A549 (cell line): Measurements from ENCODE around the gene ADGRA3.

Experiments
- JUN ChIP-seq, 2 experiments: fragments of >200 bp; sonication (Bioruptor Twin); formaldehyde crosslinking; IDR thresholded peaks; 2 replicates in 1 of 2; 3 replicates in 1 of 2; pipeline ENCODE4 v1.6.1; 2016 to 2017
- KDM5A ChIP-seq: fragments of 200-600 bp; sonication (generic); IDR thresholded peaks from 2 replicates; pipeline ENCODE4 v1.6.1; 2016; ENCODE audit warnings: antibody characterized with exemption, mild to moderate bottlenecking
- POLR2A ChIP-seq: IDR thresholded peaks from 2 replicates; pipeline ENCODE4 v1.6.1; 2012; ENCODE audit warnings: mild to moderate bottlenecking, low read length
- RAD21 ChIP-seq, 2 experiments: fragments of >200 bp in 1 of 2; sonication (Bioruptor Twin) in 1 of 2; formaldehyde crosslinking in 1 of 2; IDR thresholded peaks in 1 of 2; conservative IDR thresholded peaks in 1 of 2; 2 replicates in 1 of 2; 3 replicates in 1 of 2; pipeline ENCODE4 v1.6.1; 2012 to 2018; ENCODE audit warnings: inconsistent platforms in 1 of 2
- RCOR1 ChIP-seq: fragments of 150-350 bp; IDR thresholded peaks from 2 replicates; pipeline ENCODE4 v1.6.1; 2014; ENCODE audit warnings: antibody characterized with exemption, low read length, low read depth
- SMC3 ChIP-seq: fragments of >200 bp; sonication (Bioruptor Twin); formaldehyde crosslinking; IDR thresholded peaks from 3 replicates; pipeline ENCODE4 v1.6.1; 2018; ENCODE audit warnings: inconsistent platforms

- TF ChIP-seq JUN (IDR thresholded peaks at IDR 0.05) (no peak), POLR2A (no peak), SMC3 (no peak), RAD21 (conservative IDR thresholded peaks at IDR 0.05 in 1 of 2, IDR thresholded peaks at IDR 0.05 in 1 of 2) (peak in 1 of 2 experiments; percentile 24; a peak in 1 of 5 replicates), KDM5A (no peak), RCOR1 (no peak)
These were observed 158.8 kb downstream of the ADGRA3 start for GRCh38 chr4:22356987-22357596.
